ENCODE data around the gene CAND2. TPM values are rescaled to one million over a fixed set of nuclear protein-coding genes. Genes with fewer than 3 reads are reported as not detected.

The CAND2 gene
- total RNA-seq, 2 donors from 2014 or later: 3.6 to 6.6 TPM

DNA sequence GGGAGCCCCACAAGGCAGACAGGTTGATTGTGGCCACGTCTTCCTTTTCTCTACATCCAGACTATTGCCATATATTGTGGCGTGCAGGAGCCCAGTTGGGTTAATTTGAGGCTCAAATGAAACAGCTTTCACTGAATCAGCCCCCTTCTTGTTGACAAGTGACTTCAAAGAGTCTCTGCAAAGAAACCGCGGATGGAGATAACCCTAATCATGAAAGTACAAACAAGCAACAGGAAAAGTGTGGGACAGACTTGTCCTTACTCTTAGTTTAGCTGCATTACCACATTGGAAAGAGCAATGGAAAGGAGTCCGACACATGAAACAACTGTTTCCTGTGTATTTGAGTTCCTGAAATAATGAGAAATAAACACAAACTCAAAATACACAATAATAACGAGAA, 40.7 kb upstream of the CAND2 start:
- ATAC-seq: no peak
- no peak for DNase-seq
- Histone ChIP-seq H3K9me3 (no peaks in the 10 kb centered on the region), H3K36me3 (replicated peaks in 1 of 2; ENCODE audit: insufficient read depth in 1 of 2, low read depth in 2 of 2) (no peaks in the 10 kb centered on the region), H3K27ac (no peak overlapping the region), H3K4me3 (no peak overlapping the region), H3K27me3 (no peaks in the 10 kb centered on the region), H3K4me1 (no peaks in the 10 kb centered on the region)
- 68 to 69% methylated on average over 6 of the region's 6 CpGs for WGBS, 2 donors
- TF ChIP-seq, protein P1, sequence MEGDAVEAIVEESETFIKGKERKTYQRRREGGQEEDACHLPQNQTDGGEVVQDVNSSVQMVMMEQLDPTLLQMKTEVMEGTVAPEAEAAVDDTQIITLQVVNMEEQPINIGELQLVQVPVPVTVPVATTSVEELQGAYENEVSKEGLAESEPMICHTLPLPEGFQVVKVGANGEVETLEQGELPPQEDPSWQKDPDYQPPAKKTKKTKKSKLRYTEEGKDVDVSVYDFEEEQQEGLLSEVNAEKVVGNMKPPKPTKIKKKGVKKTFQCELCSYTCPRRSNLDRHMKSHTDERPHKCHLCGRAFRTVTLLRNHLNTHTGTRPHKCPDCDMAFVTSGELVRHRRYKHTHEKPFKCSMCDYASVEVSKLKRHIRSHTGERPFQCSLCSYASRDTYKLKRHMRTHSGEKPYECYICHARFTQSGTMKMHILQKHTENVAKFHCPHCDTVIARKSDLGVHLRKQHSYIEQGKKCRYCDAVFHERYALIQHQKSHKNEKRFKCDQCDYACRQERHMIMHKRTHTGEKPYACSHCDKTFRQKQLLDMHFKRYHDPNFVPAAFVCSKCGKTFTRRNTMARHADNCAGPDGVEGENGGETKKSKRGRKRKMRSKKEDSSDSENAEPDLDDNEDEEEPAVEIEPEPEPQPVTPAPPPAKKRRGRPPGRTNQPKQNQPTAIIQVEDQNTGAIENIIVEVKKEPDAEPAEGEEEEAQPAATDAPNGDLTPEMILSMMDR (IDR thresholded peaks at IDR 0.05): no peak
- no peak for TF ChIP-seq POLR2A (IDR thresholded peaks at IDR 0.05)
- intact Hi-C loops (cut with DNase I): no loop called here

DNA sequence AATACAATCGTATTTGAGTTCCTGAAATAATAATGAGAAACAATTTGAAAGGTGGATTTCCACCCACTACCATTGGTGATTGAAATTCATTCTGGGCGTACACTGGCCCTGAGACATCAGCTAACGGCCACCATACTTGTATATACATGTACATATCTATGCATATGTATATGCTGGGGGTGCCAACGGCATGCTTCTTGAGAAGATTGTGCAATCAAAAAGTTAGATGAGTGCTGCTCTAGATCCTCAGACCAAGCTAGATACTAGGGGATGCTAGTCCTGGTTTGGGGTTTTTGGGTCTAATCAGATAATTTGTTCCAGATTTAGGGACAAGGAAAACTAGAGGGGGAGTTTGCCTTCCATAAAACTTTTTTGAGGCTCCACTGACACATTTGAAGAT, 40.3 kb upstream of the CAND2 start:
- intact Hi-C loops (cut with DNase I): no loop called here
- H3K36me3 ChIP-seq (replicated peaks in 1 of 2; ENCODE audit: insufficient read depth in 1 of 2, low read depth in 2 of 2): no peaks in the 10 kb centered on the region
- no peaks in the 10 kb centered on the region for H3K4me1 ChIP-seq
- no peak overlapping the region for H3K27ac ChIP-seq
- 70 to 80% methylated on average over 4 of the region's 4 CpGs for WGBS, 2 donors
- no peaks in the 10 kb centered on the region for H3K9me3 ChIP-seq
- TF ChIP-seq POLR2A (IDR thresholded peaks at IDR 0.05): no peak
- TF ChIP-seq, protein P1 (IDR thresholded peaks at IDR 0.05): no peak
- H3K27me3 ChIP-seq: no peaks in the 10 kb centered on the region
- no peak for ATAC-seq
- no peak for DNase-seq
- no peak overlapping the region for H3K4me3 ChIP-seq

DNA sequence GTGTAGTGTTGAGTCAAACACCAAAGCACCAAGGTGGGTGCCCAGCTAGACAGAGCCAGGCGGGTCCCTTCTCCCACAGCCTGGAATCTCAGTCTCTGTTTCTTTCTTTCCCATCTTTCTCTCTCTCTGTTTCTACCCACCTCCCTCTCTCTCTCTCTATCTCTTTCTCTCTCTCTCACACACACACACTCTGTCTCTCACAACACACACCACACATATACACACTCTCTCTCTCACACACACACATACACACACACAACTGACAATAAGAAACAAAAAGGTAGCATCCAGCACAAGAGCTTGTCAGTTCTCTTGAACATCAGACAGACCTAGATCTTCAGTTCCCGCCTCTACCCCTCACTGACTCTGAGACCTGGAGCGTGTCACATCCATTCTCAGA, 39.8 kb upstream of the CAND2 start:
- intact Hi-C loops (cut with DNase I): no loop called here
- Histone ChIP-seq H3K9me3 (no peaks in the 10 kb centered on the region), H3K36me3 (replicated peaks in 1 of 2; ENCODE audit: insufficient read depth in 1 of 2, low read depth in 2 of 2) (no peaks in the 10 kb centered on the region), H3K27me3 (no peaks in the 10 kb centered on the region), H3K27ac (no peak overlapping the region), H3K4me1 (no peaks in the 10 kb centered on the region), H3K4me3 (no peak overlapping the region)
- WGBS, 2 donors: 82 to 86% methylated on average over 3 of the region's 3 CpGs
- no peak for TF ChIP-seq POLR2A (IDR thresholded peaks at IDR 0.05)
- TF ChIP-seq, protein P1 (IDR thresholded peaks at IDR 0.05): no peak
- DNase-seq (no peak), ATAC-seq (no peak)

DNA sequence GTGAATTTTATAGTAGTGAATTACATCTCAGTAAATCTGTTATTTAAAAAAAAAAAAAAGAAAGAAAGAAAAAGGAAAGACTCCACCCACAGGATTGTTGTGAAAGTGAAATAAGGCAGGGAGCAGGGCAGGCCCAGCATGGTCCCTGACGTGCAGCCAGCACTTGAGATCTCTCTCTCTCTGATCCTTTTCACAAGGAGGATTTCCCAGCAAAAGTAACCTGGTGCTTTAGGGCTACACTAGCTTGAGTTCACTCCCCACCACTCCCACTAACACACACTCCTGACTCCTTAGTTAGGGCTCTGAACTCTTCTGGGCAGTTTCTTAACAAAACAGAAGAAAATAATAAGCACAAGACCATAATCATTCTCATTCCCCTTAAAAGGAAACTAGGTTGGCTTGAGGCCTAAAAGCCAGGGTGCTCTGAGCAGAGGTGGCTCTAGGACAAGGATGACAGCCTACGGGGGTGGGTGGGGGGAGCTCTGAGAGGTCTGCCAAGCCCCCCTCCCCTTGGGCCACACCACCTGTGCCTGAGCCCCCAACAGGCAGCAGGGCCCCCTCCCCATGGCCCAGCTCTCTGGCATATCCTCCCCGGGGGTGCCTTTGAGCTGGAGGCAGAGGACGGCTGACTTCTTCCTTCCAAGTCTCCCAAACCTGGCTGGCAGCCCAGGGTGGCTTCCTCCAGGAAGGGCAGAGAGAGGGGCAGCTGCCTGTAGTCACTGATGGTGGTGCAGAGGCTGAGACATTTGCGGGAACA, 38.3 kb upstream of the CAND2 start:
- no peaks in the 10 kb centered on the region for H3K9me3 ChIP-seq
- intact Hi-C loops (cut with DNase I): no loop called here
- no peak overlapping the region for H3K4me3 ChIP-seq

More for the DNA sequence above, 38.3 kb upstream of the CAND2 start:
- Histone ChIP-seq H3K36me3 (replicated peaks in 1 of 2; ENCODE audit: insufficient read depth in 1 of 2, low read depth in 2 of 2) (no peaks in the 10 kb centered on the region), H3K27ac (peak overlapping the region in 1 of 4 donors; percentile 44), H3K27me3 (no peaks in the 10 kb centered on the region), H3K4me1 (no peaks in the 10 kb centered on the region)
- DNase-seq (peak in 2 of 4 donors; percentile 9 to 16), ATAC-seq (no peak)
- 33 to 55% methylated on average over 2 to 5 of the region's 5 CpGs for WGBS, 2 donors
- TF ChIP-seq, protein P1 (IDR thresholded peaks at IDR 0.05): no peak
- no peak for TF ChIP-seq POLR2A (IDR thresholded peaks at IDR 0.05)

All from body of pancreas (tissue), 4 donors.